HuH-7.5 (cell line): ENCODE measurements around the gene PCDHGC3.
A peak's percentile ranks its signal among the peaks of the same experiment; 100 is the strongest.
"Not testable (repeated sequence)": the region's sequence is repeated elsewhere in the genome, so short reads cannot be mapped to it uniquely, and the experiment has no call there.

Experiments
- DNase-seq: peaks from one replicate; pipeline ENCODE4 v3.0.0; 2011; ENCODE audit warnings: low spot score

PCDHGC3 gene

GRCh38 chr5:141475625-141476131, at the start of gene PCDHGC3:
Gene PCDHGC3 (plus strand): TSS chr5:141475966. CDS start chr5:141476117, 151 bp downstream.
- DNase-seq = peak; percentile 93

- DNase-seq = no peak
Observed at GRCh38 chr5:141427783-141428426, 47.9 kb upstream of the PCDHGC3 start.

DNA sequence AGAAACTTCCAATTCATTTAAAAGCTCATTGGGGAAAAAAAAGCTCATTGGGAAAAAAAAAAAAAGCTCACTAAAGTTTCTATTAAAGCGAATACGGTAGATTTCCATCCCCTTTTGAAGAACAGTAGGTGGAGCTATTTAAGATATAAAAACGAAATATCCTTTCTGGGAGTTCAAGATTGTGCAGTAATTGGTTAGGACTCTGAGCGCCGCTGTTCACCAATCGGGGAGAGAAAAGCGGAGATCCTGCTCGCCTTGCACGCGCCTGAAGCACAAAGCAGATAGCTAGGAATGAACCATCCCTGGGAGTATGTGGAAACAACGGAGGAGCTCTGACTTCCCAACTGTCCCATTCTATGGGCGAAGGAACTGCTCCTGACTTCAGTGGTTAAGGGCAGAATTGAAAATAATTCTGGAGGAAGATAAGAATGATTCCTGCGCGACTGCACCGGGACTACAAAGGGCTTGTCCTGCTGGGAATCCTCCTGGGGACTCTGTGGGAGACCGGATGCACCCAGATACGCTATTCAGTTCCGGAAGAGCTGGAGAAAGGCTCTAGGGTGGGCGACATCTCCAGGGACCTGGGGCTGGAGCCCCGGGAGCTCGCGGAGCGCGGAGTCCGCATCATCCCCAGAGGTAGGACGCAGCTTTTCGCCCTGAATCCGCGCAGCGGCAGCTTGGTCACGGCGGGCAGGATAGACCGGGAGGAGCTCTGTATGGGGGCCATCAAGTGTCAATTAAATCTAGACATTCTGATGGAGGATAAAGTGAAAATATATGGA, 45.2 kb upstream of the PCDHGC3 start, which contains the start of gene PCDHGA12:
PCDHGA12 (plus strand) TSS at position 176 of the 782 bp plus-strand sequence; CDS start at position 429, 253 bp downstream.
- no peak for DNase-seq

GRCh38 chr5:141431286-141431685, 44.5 kb upstream of the PCDHGC3 start:
- no peak for DNase-seq

GRCh38 chr5:141432308-141432707, 43.5 kb upstream of the PCDHGC3 start:
- DNase-seq = not testable (repeated sequence)

DNA sequence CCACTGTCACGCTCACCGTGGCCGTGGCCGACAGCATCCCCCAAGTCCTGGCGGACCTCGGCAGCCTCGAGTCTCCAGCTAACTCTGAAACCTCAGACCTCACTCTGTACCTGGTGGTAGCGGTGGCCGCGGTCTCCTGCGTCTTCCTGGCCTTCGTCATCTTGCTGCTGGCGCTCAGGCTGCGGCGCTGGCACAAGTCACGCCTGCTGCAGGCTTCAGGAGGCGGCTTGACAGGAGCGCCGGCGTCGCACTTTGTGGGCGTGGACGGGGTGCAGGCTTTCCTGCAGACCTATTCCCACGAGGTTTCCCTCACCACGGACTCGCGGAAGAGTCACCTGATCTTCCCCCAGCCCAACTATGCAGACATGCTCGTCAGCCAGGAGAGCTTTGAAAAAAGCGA, 43.0 kb upstream of the PCDHGC3 start:
- DNase-seq = not testable (repeated sequence)

- no peak for DNase-seq
Observed at GRCh38 chr5:141434006-141434405, 41.8 kb upstream of the PCDHGC3 start.

- DNase-seq = no peak
Observed at GRCh38 chr5:141437221-141437620, 38.5 kb upstream of the PCDHGC3 start.

DNA sequence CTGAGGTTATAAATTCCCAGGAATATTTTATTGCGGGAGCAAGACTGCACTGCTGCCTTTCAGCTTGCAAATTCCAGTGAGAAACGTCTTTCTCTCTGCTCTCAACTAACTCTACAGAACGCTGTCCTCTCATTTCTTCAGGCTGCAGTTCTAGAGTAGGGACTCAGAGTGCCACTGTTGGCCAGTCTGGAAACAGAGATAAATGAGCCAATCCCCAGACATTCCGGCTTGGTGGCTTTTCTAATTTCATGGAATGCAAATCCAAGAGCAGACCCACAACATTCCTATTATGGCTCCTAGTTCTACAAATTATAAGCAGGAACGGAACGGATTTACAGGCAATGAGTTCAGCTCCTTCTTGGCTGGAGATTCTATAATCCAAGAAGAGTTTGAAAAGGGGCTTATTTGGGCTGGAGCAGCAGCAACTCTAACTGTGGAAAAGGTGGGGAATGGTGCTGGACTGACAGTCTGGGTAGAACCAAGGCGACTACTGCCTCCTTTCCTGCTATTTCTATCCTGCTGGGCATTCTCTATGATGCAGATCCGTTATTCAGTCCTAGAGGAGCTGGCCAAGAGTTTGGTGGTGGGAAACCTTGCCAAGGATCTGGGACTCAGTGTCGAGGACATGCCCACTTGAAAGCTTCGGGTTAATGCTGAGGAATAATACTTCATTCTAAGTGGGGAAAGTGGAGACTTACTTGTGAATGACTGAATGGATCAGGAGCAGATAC, 36.2 kb upstream of the PCDHGC3 start:
- DNase-seq = no peak

DNA sequence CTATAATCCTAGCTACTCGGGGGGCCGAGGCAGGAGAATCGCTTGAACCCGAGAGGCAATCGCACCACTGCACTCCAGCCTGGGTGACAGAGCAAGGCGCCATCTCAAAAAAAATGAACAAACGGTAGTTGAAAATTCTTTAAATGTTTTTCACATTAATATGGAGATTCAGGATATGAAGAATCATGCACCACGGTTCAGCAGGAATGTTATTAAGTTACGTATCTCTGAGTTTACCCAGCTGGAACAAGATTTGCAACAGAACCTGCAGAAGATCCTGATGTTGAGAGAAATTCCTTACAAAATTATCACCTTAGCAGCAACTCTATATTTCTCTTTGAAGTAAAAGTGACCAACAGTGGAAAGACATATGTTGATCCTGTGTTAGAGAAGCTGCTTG, 35.4 kb upstream of the PCDHGC3 start:
- DNase-seq = no peak

- DNase-seq = no peak
Observed at GRCh38 chr5:141441571-141442170, 34.1 kb upstream of the PCDHGC3 start.

- no peak for DNase-seq
Observed at GRCh38 chr5:141465351-141465750, 10.4 kb upstream of the PCDHGC3 start.

- peak; percentile 54 for DNase-seq
Observed at GRCh38 chr5:141476132-141476911, 556 bp downstream of the PCDHGC3 start.

DNA sequence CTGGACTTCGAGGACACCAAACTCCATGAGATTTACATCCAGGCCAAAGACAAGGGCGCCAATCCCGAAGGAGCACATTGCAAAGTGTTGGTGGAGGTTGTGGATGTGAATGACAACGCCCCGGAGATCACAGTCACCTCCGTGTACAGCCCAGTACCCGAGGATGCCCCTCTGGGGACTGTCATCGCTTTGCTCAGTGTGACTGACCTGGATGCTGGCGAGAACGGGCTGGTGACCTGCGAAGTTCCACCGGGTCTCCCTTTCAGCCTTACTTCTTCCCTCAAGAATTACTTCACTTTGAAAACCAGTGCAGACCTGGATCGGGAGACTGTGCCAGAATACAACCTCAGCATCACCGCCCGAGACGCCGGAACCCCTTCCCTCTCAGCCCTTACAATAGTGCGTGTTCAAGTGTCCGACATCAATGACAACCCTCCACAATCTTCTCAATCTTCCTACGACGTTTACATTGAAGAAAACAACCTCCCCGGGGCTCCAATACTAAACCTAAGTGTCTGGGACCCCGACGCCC, 1.3 kb downstream of the PCDHGC3 start:
- no peak for DNase-seq

DNA sequence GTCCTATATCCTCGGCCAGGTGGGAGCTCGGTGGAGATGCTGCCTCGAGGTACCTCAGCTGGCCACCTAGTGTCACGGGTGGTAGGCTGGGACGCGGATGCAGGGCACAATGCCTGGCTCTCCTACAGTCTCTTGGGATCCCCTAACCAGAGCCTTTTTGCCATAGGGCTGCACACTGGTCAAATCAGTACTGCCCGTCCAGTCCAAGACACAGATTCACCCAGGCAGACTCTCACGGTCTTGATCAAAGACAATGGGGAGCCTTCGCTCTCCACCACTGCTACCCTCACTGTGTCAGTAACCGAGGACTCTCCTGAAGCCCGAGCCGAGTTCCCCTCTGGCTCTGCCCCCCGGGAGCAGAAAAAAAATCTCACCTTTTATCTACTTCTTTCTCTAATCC, 2.0 kb downstream of the PCDHGC3 start:
- DNase-seq = no peak

GRCh38 chr5:141478321-141478945, 2.7 kb downstream of the PCDHGC3 start:
- DNase-seq = no peak

DNA sequence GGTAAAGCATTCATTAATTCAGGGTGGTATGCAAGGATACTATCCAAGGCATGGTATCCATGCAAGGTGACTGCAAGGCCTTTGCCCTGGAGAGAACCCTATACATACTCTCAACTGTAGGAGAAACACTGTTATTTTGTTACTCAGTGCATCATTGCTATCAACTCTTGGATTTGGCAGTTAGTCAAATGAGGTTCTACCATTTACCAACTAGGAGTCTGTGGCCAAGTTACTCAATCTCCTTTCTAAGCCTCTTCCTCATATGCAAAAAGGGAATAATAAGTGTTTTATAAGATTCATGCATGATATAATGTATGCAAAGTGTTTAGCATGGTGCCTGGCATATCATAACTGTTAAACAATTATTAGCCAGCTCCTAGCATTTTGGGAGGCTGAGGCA, 4.0 kb downstream of the PCDHGC3 start:
- no peak for DNase-seq

DNA sequence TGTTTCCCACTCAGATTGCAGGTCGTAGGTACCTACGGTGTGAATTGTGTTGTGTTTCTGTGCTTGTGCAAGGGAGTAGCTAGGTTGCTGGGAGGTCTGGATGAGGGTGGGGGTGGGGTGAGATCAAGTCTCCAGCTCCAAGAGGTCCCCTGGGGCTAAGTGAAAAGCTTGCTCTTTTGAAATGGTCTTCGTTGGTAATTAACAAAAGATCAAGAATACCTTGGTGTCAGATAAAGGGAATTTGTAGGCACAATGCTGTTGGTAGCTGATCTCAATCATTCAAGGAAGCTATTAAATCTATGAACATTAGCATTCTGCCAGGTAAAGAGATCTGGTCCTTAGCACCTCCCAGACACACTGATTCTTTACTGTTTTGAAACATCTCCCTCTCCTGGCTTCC, 8.1 kb downstream of the PCDHGC3 start:
- DNase-seq = no peak

- DNase-seq = no peak
Observed at GRCh38 chr5:141484310-141484640, 8.5 kb downstream of the PCDHGC3 start.

DNA sequence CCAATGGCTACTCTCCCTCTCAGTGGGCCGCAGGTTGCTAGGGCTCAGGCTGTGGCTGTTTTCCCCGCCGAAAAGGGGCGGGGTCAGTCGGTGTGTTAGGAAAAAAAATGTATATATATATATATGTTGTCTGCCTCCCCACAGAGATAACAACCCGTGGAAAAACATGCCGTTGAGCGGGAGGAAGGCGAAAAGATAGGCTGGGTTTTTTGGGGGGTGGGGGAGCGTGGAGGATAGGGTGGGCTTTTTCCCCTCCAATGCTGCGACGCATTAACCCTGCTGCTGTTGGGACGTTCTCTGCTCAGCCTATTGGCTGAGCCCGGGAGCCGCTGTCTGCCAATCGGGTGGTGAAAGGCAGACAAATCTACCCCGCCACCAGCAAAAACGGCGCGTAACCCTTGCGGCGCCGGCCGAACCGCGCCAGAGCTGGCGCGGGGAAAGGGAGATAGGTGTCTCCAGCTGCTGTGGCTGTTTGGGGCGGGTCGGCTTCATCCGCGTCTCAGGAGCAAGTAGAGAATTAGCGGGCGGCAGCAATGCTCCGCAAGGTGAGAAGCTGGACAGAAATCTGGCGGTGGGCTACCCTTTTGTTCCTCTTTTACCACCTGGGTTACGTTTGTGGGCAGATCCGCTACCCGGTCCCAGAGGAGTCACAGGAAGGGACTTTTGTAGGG, 9.0 kb downstream of the PCDHGC3 start, which contains the start of gene PCDHGC4:
PCDHGC4 (plus strand) TSS at position 390 of the 671 bp plus-strand sequence; CDS start at position 534, 144 bp downstream.
- DNase-seq = no peak
